SK-N-SH (cell line): ENCODE data around the gene CNOT11.

Experiments
- EZH2phosphoT487 ChIP-seq: fragments of 200-600 bp; sonication (generic); IDR thresholded peaks from 2 replicates; pipeline ENCODE4 v1.6.1; 2017; ENCODE audit warnings: low read depth, mixed run types, mild to moderate bottlenecking, antibody characterized with exemption, moderate library complexity, borderline replicate concordance
- FOXM1 ChIP-seq: IDR thresholded peaks from 2 replicates; pipeline ENCODE4 v1.4.0; 2012; ENCODE audit warnings: low read depth, mild to moderate bottlenecking
- GABPA ChIP-seq: IDR thresholded peaks from 2 replicates; pipeline ENCODE4 v1.4.0; 2012; ENCODE audit warnings: low read depth, mild to moderate bottlenecking
- MXI1 ChIP-seq: IDR thresholded peaks from 2 replicates; pipeline ENCODE4 v1.6.1; 2012; ENCODE audit warnings: mild to moderate bottlenecking, low read depth, low read length, improper control_type of control experiment
- NFIC ChIP-seq: IDR thresholded peaks from 2 replicates; pipeline ENCODE4 v1.4.0; 2012; ENCODE audit warnings: borderline replicate concordance
- POLR2AphosphoS5 ChIP-seq: IDR thresholded peaks from 2 replicates; pipeline ENCODE4 v1.6.1; 2012; ENCODE audit warnings: low read depth, low read length
- RAD21 ChIP-seq: IDR thresholded peaks from 2 replicates; pipeline ENCODE4 v1.6.1; 2012; ENCODE audit warnings: mild to moderate bottlenecking, low read length
- TAF1 ChIP-seq: IDR thresholded peaks from 2 replicates; pipeline ENCODE4 v1.6.1; 2012; ENCODE audit warnings: low read depth, mild to moderate bottlenecking, low read length, moderate library complexity, borderline replicate concordance
- YY1 ChIP-seq: IDR thresholded peaks from 2 replicates; pipeline ENCODE4 v1.4.0; 2012; ENCODE audit warnings: low read depth, mild to moderate bottlenecking
- TF ChIP-seq, protein P1 (sequence below): fragments of 200-600 bp; sonication (generic); IDR thresholded peaks from 2 replicates; pipeline ENCODE4 v1.6.1; 2017; ENCODE audit warnings: antibody characterized with exemption, mild to moderate bottlenecking, moderate library complexity
- TF ChIP-seq, protein P2 (sequence below): IDR thresholded peaks from 2 replicates; pipeline ENCODE4 v1.4.0; 2012; ENCODE audit warnings: low read depth, borderline replicate concordance

DNA sequence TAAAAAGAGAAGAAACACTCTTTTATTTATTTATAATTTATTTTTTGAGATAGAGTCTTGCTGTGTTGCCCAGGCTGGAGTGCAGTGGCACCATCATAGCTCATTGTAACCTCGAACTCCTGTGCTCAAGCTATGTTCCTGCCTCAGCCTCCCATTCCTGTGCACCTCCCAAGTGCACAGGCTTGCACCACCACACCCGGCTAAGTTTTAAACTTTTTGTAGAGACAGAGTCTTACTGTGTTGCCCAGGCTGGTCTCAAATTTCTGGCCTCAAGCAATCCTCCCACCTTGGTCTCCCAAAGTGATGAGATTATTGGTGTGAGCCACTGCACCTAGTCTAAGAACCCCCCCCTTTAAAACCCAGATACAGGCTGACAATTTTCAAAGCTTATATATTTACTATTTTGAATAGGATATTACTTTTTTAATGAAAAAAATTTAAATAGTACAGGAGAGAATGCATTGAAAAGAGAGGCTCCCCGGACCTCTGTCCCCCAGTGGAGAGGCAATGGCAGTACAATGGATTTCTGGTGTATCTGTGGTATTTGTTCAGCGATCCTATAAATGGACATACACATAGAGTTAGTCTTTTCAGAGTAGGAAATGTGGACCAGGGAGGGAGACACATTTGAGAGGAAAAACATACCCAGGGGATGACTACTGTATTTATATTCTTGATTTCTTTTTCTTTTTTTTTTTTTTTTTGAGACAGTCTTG is 48.1 kb upstream of the CNOT11 start:
- no peak for TF ChIP-seq GABPA
- TF ChIP-seq, protein P1, sequence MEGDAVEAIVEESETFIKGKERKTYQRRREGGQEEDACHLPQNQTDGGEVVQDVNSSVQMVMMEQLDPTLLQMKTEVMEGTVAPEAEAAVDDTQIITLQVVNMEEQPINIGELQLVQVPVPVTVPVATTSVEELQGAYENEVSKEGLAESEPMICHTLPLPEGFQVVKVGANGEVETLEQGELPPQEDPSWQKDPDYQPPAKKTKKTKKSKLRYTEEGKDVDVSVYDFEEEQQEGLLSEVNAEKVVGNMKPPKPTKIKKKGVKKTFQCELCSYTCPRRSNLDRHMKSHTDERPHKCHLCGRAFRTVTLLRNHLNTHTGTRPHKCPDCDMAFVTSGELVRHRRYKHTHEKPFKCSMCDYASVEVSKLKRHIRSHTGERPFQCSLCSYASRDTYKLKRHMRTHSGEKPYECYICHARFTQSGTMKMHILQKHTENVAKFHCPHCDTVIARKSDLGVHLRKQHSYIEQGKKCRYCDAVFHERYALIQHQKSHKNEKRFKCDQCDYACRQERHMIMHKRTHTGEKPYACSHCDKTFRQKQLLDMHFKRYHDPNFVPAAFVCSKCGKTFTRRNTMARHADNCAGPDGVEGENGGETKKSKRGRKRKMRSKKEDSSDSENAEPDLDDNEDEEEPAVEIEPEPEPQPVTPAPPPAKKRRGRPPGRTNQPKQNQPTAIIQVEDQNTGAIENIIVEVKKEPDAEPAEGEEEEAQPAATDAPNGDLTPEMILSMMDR, result peak; percentile 25; the same call in 1 of the 2 replicates
- no peak for TF ChIP-seq POLR2AphosphoS5
- no peak for TF ChIP-seq RAD21
- TF ChIP-seq YY1, result no peak
- no peak for TF ChIP-seq FOXM1
- no peak for TF ChIP-seq TAF1
- TF ChIP-seq, protein P2, sequence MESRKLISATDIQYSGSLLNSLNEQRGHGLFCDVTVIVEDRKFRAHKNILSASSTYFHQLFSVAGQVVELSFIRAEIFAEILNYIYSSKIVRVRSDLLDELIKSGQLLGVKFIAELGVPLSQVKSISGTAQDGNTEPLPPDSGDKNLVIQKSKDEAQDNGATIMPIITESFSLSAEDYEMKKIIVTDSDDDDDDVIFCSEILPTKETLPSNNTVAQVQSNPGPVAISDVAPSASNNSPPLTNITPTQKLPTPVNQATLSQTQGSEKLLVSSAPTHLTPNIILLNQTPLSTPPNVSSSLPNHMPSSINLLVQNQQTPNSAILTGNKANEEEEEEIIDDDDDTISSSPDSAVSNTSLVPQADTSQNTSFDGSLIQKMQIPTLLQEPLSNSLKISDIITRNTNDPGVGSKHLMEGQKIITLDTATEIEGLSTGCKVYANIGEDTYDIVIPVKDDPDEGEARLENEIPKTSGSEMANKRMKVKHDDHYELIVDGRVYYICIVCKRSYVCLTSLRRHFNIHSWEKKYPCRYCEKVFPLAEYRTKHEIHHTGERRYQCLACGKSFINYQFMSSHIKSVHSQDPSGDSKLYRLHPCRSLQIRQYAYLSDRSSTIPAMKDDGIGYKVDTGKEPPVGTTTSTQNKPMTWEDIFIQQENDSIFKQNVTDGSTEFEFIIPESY, result no peak
- no peak for TF ChIP-seq NFIC
- TF ChIP-seq MXI1, result no peak
- TF ChIP-seq EZH2phosphoT487, result no peak
